GM12892 (cell line): ENCODE data around the gene PKP3.

Experiments used
- POLR2A ChIP-seq: IDR thresholded peaks from 2 replicates; pipeline ENCODE4 v1.6.1; 2011; ENCODE audit warnings: low read depth, low read length, control low read depth
- POLR2AphosphoS5 ChIP-seq: IDR thresholded peaks from 2 replicates; pipeline ENCODE4 v1.6.1; 2011; ENCODE audit warnings: low read depth, low read length, control low read depth
- TAF1 ChIP-seq: IDR thresholded peaks from 2 replicates; pipeline ENCODE4 v1.6.1; 2011; ENCODE audit warnings: low read depth, mild to moderate bottlenecking, control low read depth, low read length, borderline replicate concordance

GRCh38 chr11:344836-345578 lies 49.0 kb upstream of the PKP3 start:
- TF ChIP-seq POLR2AphosphoS5 (no peak), TAF1 (no peak), POLR2A (no peak)
